IMR-90 (cell line): ENCODE measurements around the gene ZYG11B. TPM values are rescaled to one million over a fixed set of nuclear protein-coding genes. Genes with fewer than 3 reads are reported as not detected.

Experiments used
- ATAC-seq: fragments of 200-7000 bp; cut with Tn5 transposase; 2 replicates; pipeline ENCODE4 v1.9.1; 2020; ENCODE audit warnings: low read depth, mild to moderate bottlenecking, moderate library complexity
- BruUV-seq: library from RNA; stranded (reverse); fragments of 400-500 nt; replicated peaks from 2 replicates; lab custom pipeline; 2021; lab: Mats Ljungman, UMichigan
- CTCF ChIA-PET: fragments of 300-600 bp; formaldehyde crosslinking; extraction: SDS; loops from one replicate; lab custom pipeline; 2021; ENCODE audit warnings: antibody characterized with exemption; lab: Yijun Ruan, JAX
- POLR2A ChIA-PET: fragments of 300-600 bp; sonication (Branson Sonifier 250); formaldehyde crosslinking; loops from one replicate; lab custom pipeline; 2022; ENCODE audit warnings: antibody characterized with exemption; ENCODE audit not compliant: unreplicated experiment; lab: Charles Lee
- DNase-seq: peaks from one replicate; pipeline ENCODE4 v3.0.0; 2013
- H2AFZ ChIP-seq: replicated peaks from 2 replicates; pipeline ENCODE3; 2013; ENCODE audit warnings: low read length, mild to moderate bottlenecking; ENCODE audit not compliant: poor library complexity
- H2AK5ac ChIP-seq: 2 replicates; pipeline ENCODE4 v1.6.1; 2013; ENCODE audit warnings: low read depth, low read length, inconsistent platforms
- H2AK9ac ChIP-seq: replicated peaks from 2 replicates; pipeline ENCODE3; 2013; ENCODE audit warnings: mild to moderate bottlenecking, low read depth, low read length, moderate library complexity; ENCODE audit not compliant: poor library complexity
- H2BK120ac ChIP-seq: 2 replicates; pipeline ENCODE4 v1.6.1; 2013; ENCODE audit warnings: low read depth, low read length, inconsistent platforms
- H2BK15ac ChIP-seq: 3 replicates; pipeline ENCODE4 v1.6.1; 2013; ENCODE audit warnings: low read depth, low read length, inconsistent platforms
- H2BK20ac ChIP-seq: 2 replicates; pipeline ENCODE4 v1.6.1; 2013; ENCODE audit warnings: low read depth, mild to moderate bottlenecking, inconsistent platforms, low read length, moderate library complexity
- H2BK5ac ChIP-seq: 2 replicates; pipeline ENCODE4 v1.6.1; 2013; ENCODE audit warnings: mild to moderate bottlenecking, low read depth, low read length, inconsistent platforms; ENCODE audit not compliant: poor library complexity, severe bottlenecking
- H3K14ac ChIP-seq: replicated peaks from 2 replicates; pipeline ENCODE4 v1.6.1; 2013; ENCODE audit warnings: low read depth, low read length, inconsistent platforms
- H3K18ac ChIP-seq: 2 replicates; pipeline ENCODE4 v1.6.1; 2013; ENCODE audit warnings: low read depth, low read length, control low read depth
- H3K23ac ChIP-seq: 2 replicates; pipeline ENCODE4 v1.6.1; 2013; ENCODE audit warnings: low read depth, low read length, inconsistent platforms
- H3K27ac ChIP-seq: 2 replicates; pipeline ENCODE4 v1.5.1; 2013; ENCODE audit warnings: mild to moderate bottlenecking, control low read depth, low read length; ENCODE audit not compliant: insufficient read depth
- H3K27me3 ChIP-seq: 2 replicates; pipeline ENCODE4 v1.6.1; 2013; ENCODE audit warnings: low read length; ENCODE audit not compliant: control insufficient read depth, insufficient read depth
- H3K36me3 ChIP-seq: 2 replicates; pipeline ENCODE4 v1.6.1; 2013; ENCODE audit warnings: low read length, mixed read lengths; ENCODE audit not compliant: control insufficient read depth, insufficient read depth
- H3K4ac ChIP-seq: 2 replicates; pipeline ENCODE4 v1.6.1; 2013; ENCODE audit warnings: low read depth, low read length, inconsistent platforms
- H3K4me1 ChIP-seq: 2 replicates; pipeline ENCODE4 v1.6.1; 2013; ENCODE audit warnings: low read length, mixed read lengths; ENCODE audit not compliant: control insufficient read depth, insufficient read depth
- H3K4me2 ChIP-seq: 2 replicates; pipeline ENCODE4 v1.6.1; 2013; ENCODE audit warnings: low read depth, mild to moderate bottlenecking, control low read depth, low read length, moderate library complexity
- H3K4me3 ChIP-seq: 2 replicates; pipeline ENCODE4 v1.5.1; 2013; ENCODE audit warnings: low read depth, mild to moderate bottlenecking, control low read depth, low read length, moderate library complexity; ENCODE audit not compliant: insufficient read depth
- H3K56ac ChIP-seq: 2 replicates; pipeline ENCODE4 v1.6.1; 2013; ENCODE audit warnings: low read length, inconsistent platforms; ENCODE audit not compliant: insufficient read depth; ENCODE audit errors: extremely low read depth
- H3K79me1 ChIP-seq, 2 experiments: 2 replicates each; pipeline ENCODE4 v1.6.1; 2013; ENCODE audit warnings: low read length in 2 of 2, inconsistent platforms in 1 of 2, low read depth in 1 of 2
- H3K9ac ChIP-seq: 2 replicates; pipeline ENCODE4 v1.6.1; 2013; ENCODE audit warnings: low read depth, low read length, control low read depth
- H3K9me1 ChIP-seq: 2 replicates; pipeline ENCODE4 v1.6.1; 2013; ENCODE audit warnings: low read length, inconsistent platforms; ENCODE audit not compliant: insufficient read depth
- H3K9me3 ChIP-seq: 2 replicates; pipeline ENCODE4 v1.6.1; 2013; ENCODE audit warnings: low read length; ENCODE audit not compliant: control insufficient read depth, insufficient read depth
- H4K20me1 ChIP-seq: 2 replicates; pipeline ENCODE4 v1.6.1; 2013; ENCODE audit warnings: low read length, inconsistent platforms; ENCODE audit not compliant: insufficient read depth
- H4K5ac ChIP-seq: 2 replicates; pipeline ENCODE4 v1.6.1; 2013; ENCODE audit warnings: mild to moderate bottlenecking, low read depth, low read length, control low read depth
- H4K8ac ChIP-seq, 2 experiments: 2 replicates each; pipeline ENCODE4 v1.6.1; 2013; ENCODE audit warnings: low read depth in 2 of 2, low read length in 2 of 2, control low read depth in 1 of 2, inconsistent platforms in 1 of 2
- H4K91ac ChIP-seq: 2 replicates; pipeline ENCODE4 v1.6.1; 2013; ENCODE audit warnings: low read depth, low read length, inconsistent platforms; ENCODE audit not compliant: insufficient read depth
- BHLHE40 ChIP-seq: fragments of 150-350 bp; IDR thresholded peaks from 2 replicates; pipeline ENCODE4 v1.6.1; 2016; ENCODE audit warnings: mild to moderate bottlenecking, low read depth, low read length
- CEBPB ChIP-seq: IDR thresholded peaks from 2 replicates; pipeline ENCODE4 v1.6.1; 2012; ENCODE audit warnings: low read depth, low read length, improper control_type of control experiment
- FOS ChIP-seq: fragments of 150-350 bp; IDR thresholded peaks from 2 replicates; pipeline ENCODE4 v1.6.1; 2016; ENCODE audit warnings: low read depth, low read length
- MAFK ChIP-seq: IDR thresholded peaks from 2 replicates; pipeline ENCODE4 v1.6.1; 2012; ENCODE audit warnings: low read depth, low read length, improper control_type of control experiment
- MXI1 ChIP-seq: IDR thresholded peaks from 2 replicates; pipeline ENCODE4 v1.6.1; 2012; ENCODE audit warnings: low read depth, mild to moderate bottlenecking, low read length, moderate library complexity, borderline replicate concordance
- NFE2L2 ChIP-seq: fragments of 150-350 bp; IDR thresholded peaks from 2 replicates; pipeline ENCODE4 v1.6.1; 2016; ENCODE audit warnings: low read depth, mild to moderate bottlenecking, low read length
- POLR2A ChIP-seq: IDR thresholded peaks from 2 replicates; pipeline ENCODE4 v1.6.1; 2012; ENCODE audit warnings: mild to moderate bottlenecking, low read depth, low read length
- RAD21 ChIP-seq: IDR thresholded peaks from 2 replicates; pipeline ENCODE4 v1.6.1; 2012; ENCODE audit warnings: low read length, improper control_type of control experiment
- RCOR1 ChIP-seq: IDR thresholded peaks from 2 replicates; pipeline ENCODE4 v1.6.1; 2012; ENCODE audit warnings: mild to moderate bottlenecking, low read length, improper control_type of control experiment; ENCODE audit not compliant: insufficient replicate concordance
- RFX5 ChIP-seq: IDR thresholded peaks from 2 replicates; pipeline ENCODE4 v1.8.0; 2012; ENCODE audit warnings: low read depth, mild to moderate bottlenecking, low read length, moderate library complexity
- SMC3 ChIP-seq: fragments of 150-350 bp; IDR thresholded peaks from 2 replicates; pipeline ENCODE4 v1.6.1; 2016; ENCODE audit warnings: low read depth, mild to moderate bottlenecking, antibody characterized with exemption, low read length, moderate library complexity
- WGBS, 2 experiments: methylation state at CpG; one replicate each; pipeline versions ENCODE4 v1.1.5 to v1.1.7; 2013; ENCODE audit warnings: missing lambda C conversion rate in 2 of 2; ENCODE audit not compliant: insufficient read length in 1 of 2; ENCODE audit errors: extremely low coverage in 2 of 2; 5-methylcytosine and 5-hydroxymethylcytosine counted together
- dilution Hi-C: fragments of 300-500 bp; cut with HindIII; formaldehyde crosslinking; loops from one replicate; pipeline ENCODE4 v1.14.3; 2018; ENCODE audit warnings: low sequenced_read_pairs; ENCODE audit not compliant: unreplicated experiment
- in situ Hi-C: fragments of 300-500 bp; cut with MboI; formaldehyde crosslinking; loops from 3 replicates; pipeline ENCODE4 v1.14.3; 2019; ENCODE audit warnings: low sequenced_read_pairs, inconsistent platforms, mixed read lengths
- intact Hi-C: fragments of 100-400 bp; cut with micrococcal nuclease; formaldehyde crosslinking; loops from 2 replicates; pipeline ENCODE4 v1.10.0; 2022
- polyA plus RNA-seq, 3 experiments: library from polyadenylated mRNA; depleted of rRNA; stranded (reverse); fragments of >200 nt; gene quantifications; 2 replicates each; pipeline ENCODE4 v1.2.3, GENCODE V29; 2012; ENCODE audit warnings: low replicate concordance in 1 of 3
- total RNA-seq: library from RNA; depleted of rRNA; stranded (reverse); fragments of >200 nt; gene quantifications from 2 replicates; pipeline ENCODE4 v1.2.3, GENCODE V29; 2012
- TF ChIP-seq, protein P1 (sequence below): fragments of 150-350 bp; IDR thresholded peaks from 2 replicates; pipeline ENCODE4 v1.6.1; 2016; ENCODE audit warnings: low read depth, mild to moderate bottlenecking, low read length, moderate library complexity, borderline replicate concordance
- TF ChIP-seq, protein P2 (sequence below): conservative IDR thresholded peaks from 2 replicates; pipeline ENCODE4 v1.5.1; 2012; ENCODE audit warnings: mild to moderate bottlenecking, low read depth, low read length, improper control_type of control experiment
- TF ChIP-seq, protein P3 (sequence below): fragments of 150-350 bp; IDR thresholded peaks from 2 replicates; pipeline ENCODE4 v1.6.1; 2017; ENCODE audit warnings: mild to moderate bottlenecking, antibody characterized with exemption, low read length, low read depth

Gene ZYG11B
- total and polyA plus RNA-seq, 2 of the 4 experiments (the other 2 are of a cell fraction): 8.1 to 55.2 TPM

DNA sequence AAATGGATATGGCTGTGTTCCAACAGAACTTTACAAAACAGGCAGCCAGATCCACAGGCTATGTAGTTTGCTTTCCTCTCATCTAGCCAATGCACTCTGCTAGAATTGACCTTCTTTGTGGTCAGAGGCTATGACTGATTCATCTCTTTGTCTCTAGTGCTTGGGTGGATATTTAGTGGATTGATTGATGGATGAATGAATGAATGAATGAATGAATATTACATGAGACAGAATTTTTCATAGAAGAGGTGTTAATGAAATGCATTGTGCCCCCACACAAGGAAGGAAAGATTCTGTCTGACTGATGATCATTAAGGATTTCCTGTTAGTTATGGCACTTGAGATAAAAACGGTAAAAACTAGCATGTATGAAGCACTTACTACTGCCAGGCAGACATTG lies 65.8 kb downstream of the ZYG11B start:
- Histone ChIP-seq H3K4me3 (no peak overlapping the region), H2AK9ac (no peak overlapping the region), H3K4me1 (no peaks in the 10 kb centered on the region; the same call in 1 of the 2 replicates), H3K27ac (no peak overlapping the region), H3K27me3 (no peaks in the 10 kb centered on the region), H3K4me2 (no peak overlapping the region), H3K23ac (no peak overlapping the region), H3K56ac (no peak overlapping the region), H2BK20ac (no peak overlapping the region), H4K8ac (no peak overlapping the region), H3K9me3 (no peaks in the 10 kb centered on the region), H2BK120ac (no peak overlapping the region), H3K79me1 (peaks cover 5% of the 10 kb centered on the region in 2 experiments; a peak in 3 of 4 replicates), H3K18ac (no peak overlapping the region), H2AK5ac (no peak overlapping the region), H3K14ac (no peak overlapping the region), H3K9me1 (no peaks in the 10 kb centered on the region), H3K36me3 (peaks cover 12% of the 10 kb centered on the region), H3K4ac (no peak overlapping the region), H3K9ac (no peak overlapping the region), H4K20me1 (no peaks in the 10 kb centered on the region), H2BK15ac (no peak overlapping the region), H4K91ac (no peak overlapping the region), H2AFZ (no peak overlapping the region), H2BK5ac (no peak overlapping the region), H4K5ac (no peak overlapping the region)
- TF ChIP-seq CEBPB (no peak), MXI1 (no peak), FOS (no peak), RFX5 (no peak), SMC3 (no peak), BHLHE40 (no peak), RCOR1 (no peak), RAD21 (no peak), MAFK (no peak), POLR2A (no peak), NFE2L2 (no peak)
- TF ChIP-seq, protein P1, sequence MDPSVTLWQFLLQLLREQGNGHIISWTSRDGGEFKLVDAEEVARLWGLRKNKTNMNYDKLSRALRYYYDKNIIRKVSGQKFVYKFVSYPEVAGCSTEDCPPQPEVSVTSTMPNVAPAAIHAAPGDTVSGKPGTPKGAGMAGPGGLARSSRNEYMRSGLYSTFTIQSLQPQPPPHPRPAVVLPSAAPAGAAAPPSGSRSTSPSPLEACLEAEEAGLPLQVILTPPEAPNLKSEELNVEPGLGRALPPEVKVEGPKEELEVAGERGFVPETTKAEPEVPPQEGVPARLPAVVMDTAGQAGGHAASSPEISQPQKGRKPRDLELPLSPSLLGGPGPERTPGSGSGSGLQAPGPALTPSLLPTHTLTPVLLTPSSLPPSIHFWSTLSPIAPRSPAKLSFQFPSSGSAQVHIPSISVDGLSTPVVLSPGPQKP: no peak
- TF ChIP-seq, protein P2, sequence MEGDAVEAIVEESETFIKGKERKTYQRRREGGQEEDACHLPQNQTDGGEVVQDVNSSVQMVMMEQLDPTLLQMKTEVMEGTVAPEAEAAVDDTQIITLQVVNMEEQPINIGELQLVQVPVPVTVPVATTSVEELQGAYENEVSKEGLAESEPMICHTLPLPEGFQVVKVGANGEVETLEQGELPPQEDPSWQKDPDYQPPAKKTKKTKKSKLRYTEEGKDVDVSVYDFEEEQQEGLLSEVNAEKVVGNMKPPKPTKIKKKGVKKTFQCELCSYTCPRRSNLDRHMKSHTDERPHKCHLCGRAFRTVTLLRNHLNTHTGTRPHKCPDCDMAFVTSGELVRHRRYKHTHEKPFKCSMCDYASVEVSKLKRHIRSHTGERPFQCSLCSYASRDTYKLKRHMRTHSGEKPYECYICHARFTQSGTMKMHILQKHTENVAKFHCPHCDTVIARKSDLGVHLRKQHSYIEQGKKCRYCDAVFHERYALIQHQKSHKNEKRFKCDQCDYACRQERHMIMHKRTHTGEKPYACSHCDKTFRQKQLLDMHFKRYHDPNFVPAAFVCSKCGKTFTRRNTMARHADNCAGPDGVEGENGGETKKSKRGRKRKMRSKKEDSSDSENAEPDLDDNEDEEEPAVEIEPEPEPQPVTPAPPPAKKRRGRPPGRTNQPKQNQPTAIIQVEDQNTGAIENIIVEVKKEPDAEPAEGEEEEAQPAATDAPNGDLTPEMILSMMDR: no peak
- TF ChIP-seq, protein P3, sequence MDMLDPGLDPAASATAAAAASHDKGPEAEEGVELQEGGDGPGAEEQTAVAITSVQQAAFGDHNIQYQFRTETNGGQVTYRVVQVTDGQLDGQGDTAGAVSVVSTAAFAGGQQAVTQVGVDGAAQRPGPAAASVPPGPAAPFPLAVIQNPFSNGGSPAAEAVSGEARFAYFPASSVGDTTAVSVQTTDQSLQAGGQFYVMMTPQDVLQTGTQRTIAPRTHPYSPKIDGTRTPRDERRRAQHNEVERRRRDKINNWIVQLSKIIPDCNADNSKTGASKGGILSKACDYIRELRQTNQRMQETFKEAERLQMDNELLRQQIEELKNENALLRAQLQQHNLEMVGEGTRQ: no peak
- ChIA-PET CTCF (no interaction called here), POLR2A (no interaction called here)
- intact Hi-C loops (no loop called here), in situ Hi-C loops (no loop called here), dilution Hi-C loops (no loop called here)
- DNase-seq (peak; percentile 16), ATAC-seq (no peak)
- no TSS peak for BruUV-seq
- no CpG with 5 or more reads among the region's 1 CpG for WGBS, 2 experiments
